Uterus (tissue), 2 donors: ENCODE data around the gene BICRA.

Experiments
- POLR2A ChIP-seq, 2 donors: fragments of 450-650 bp; IDR thresholded peaks; one replicate each; pipeline ENCODE4 v1.6.1; 2016; ENCODE audit warnings: antibody characterized with exemption in 2 of 2, mild to moderate bottlenecking in 1 of 2, moderate library complexity in 1 of 2
- TF ChIP-seq, protein P1 (sequence below), 4 experiments: fragments of 200-600 bp in 2 of 4; fragments of 450-650 bp in 2 of 4; sonication (generic) in 2 of 4; IDR thresholded peaks; one replicate each; pipeline ENCODE4 v1.5.1; 2016 to 2019; ENCODE audit warnings: antibody characterized with exemption in 4 of 4, mild to moderate bottlenecking in 2 of 4, moderate library complexity in 1 of 4

DNA sequence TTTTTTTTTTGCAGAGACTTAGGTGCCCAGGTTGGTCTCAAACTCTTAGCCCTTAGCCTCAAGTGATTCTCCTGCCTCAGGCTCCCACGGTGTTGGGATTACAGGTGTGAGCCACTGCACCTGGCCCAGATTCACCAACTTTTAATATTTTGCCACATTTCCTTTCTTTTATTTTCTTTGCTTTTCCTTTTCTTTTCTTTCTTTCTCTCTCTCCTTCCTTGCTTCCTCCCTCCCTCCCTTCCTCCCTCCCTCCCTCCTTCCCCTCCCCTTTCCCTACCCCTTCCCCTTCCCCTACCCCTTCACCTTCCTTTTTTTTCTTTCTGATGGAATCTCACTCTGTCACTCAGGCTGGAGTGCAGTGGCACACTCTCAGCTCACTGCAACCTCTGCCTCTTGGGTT lies 35.3 kb downstream of the BICRA start:
- TF ChIP-seq POLR2A (IDR thresholded peaks at IDR 0.05): no peak
- TF ChIP-seq, protein P1, sequence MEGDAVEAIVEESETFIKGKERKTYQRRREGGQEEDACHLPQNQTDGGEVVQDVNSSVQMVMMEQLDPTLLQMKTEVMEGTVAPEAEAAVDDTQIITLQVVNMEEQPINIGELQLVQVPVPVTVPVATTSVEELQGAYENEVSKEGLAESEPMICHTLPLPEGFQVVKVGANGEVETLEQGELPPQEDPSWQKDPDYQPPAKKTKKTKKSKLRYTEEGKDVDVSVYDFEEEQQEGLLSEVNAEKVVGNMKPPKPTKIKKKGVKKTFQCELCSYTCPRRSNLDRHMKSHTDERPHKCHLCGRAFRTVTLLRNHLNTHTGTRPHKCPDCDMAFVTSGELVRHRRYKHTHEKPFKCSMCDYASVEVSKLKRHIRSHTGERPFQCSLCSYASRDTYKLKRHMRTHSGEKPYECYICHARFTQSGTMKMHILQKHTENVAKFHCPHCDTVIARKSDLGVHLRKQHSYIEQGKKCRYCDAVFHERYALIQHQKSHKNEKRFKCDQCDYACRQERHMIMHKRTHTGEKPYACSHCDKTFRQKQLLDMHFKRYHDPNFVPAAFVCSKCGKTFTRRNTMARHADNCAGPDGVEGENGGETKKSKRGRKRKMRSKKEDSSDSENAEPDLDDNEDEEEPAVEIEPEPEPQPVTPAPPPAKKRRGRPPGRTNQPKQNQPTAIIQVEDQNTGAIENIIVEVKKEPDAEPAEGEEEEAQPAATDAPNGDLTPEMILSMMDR (IDR thresholded peaks at IDR 0.05): no peak
